Fibroblast of peridontal ligament (primary cell): ENCODE results near the gene SEC24C.
"Not testable (repeated sequence)": the region's sequence is repeated elsewhere in the genome, so short reads cannot be mapped to it uniquely, and the experiment has no call there.

Experiments
- DNase-seq: peaks from one replicate; pipeline ENCODE4 v3.0.0-alpha.2; 2010; ENCODE audit errors: extremely low read depth

SEC24C gene

GRCh38 chr10:73732426-73732825 is 11.7 kb upstream of the SEC24C start:
- no peak for DNase-seq

GRCh38 chr10:73732931-73733623 is 11.1 kb upstream of the SEC24C start:
- no peak for DNase-seq

- no peak for DNase-seq
Measured at GRCh38 chr10:73734028-73734720, 10.0 kb upstream of the SEC24C start.

- DNase-seq = no peak
Measured at GRCh38 chr10:73734796-73735305, 9.3 kb upstream of the SEC24C start.

GRCh38 chr10:73740501-73741254 is 3.5 kb upstream of the SEC24C start:
- DNase-seq = not testable (repeated sequence)

GRCh38 chr10:73742454-73742734 is 1.8 kb upstream of the SEC24C start:
- DNase-seq = no peak

GRCh38 chr10:73743327-73743904 is 756 bp upstream of the SEC24C start:
- DNase-seq = peak; percentile 12

GRCh38 chr10:73744664-73744975 is 448 bp downstream of the SEC24C start:
- DNase-seq = peak; percentile 65

GRCh38 chr10:73746721-73747120 is 2.5 kb downstream of the SEC24C start:
- DNase-seq = no peak

- no peak for DNase-seq
Measured at GRCh38 chr10:73750819-73751218, 6.6 kb downstream of the SEC24C start.

GRCh38 chr10:73756183-73756582 is 12.0 kb downstream of the SEC24C start:
- no peak for DNase-seq

GRCh38 chr10:73758704-73759511 is 14.7 kb downstream of the SEC24C start:
- peak; percentile 36 for DNase-seq

- DNase-seq = no peak
Measured at GRCh38 chr10:73759512-73760115, 15.4 kb downstream of the SEC24C start.

- DNase-seq = no peak
Measured at GRCh38 chr10:73761781-73762180, 17.6 kb downstream of the SEC24C start.

GRCh38 chr10:73762915-73763314 is 18.7 kb downstream of the SEC24C start:
- DNase-seq = no peak

GRCh38 chr10:73763343-73763742 is 19.2 kb downstream of the SEC24C start:
- no peak for DNase-seq

- DNase-seq = no peak
Measured at GRCh38 chr10:73765066-73765465, 20.9 kb downstream of the SEC24C start.

GRCh38 chr10:73768881-73769280 is 24.7 kb downstream of the SEC24C start:
- DNase-seq = no peak

GRCh38 chr10:73769396-73769795 is 25.2 kb downstream of the SEC24C start:
- DNase-seq = no peak

GRCh38 chr10:73771722-73772280 is 27.6 kb downstream of the SEC24C start:
- peak; percentile 79 for DNase-seq
